Airway epithelial cell (primary cell): Measurements from ENCODE around the gene CALR. TPM values are rescaled to one million over a fixed set of nuclear protein-coding genes. Genes with fewer than 3 reads are reported as not detected.

ENCODE experiments used
- total RNA-seq: library from RNA; depleted of rRNA; stranded (reverse); fragments of >200 nt; gene quantifications from 2 replicates; pipeline ENCODE4 v1.2.3, GENCODE V29; 2015

Gene CALR
- total RNA-seq = 926 and 958 TPM in 2 replicates

DNA sequence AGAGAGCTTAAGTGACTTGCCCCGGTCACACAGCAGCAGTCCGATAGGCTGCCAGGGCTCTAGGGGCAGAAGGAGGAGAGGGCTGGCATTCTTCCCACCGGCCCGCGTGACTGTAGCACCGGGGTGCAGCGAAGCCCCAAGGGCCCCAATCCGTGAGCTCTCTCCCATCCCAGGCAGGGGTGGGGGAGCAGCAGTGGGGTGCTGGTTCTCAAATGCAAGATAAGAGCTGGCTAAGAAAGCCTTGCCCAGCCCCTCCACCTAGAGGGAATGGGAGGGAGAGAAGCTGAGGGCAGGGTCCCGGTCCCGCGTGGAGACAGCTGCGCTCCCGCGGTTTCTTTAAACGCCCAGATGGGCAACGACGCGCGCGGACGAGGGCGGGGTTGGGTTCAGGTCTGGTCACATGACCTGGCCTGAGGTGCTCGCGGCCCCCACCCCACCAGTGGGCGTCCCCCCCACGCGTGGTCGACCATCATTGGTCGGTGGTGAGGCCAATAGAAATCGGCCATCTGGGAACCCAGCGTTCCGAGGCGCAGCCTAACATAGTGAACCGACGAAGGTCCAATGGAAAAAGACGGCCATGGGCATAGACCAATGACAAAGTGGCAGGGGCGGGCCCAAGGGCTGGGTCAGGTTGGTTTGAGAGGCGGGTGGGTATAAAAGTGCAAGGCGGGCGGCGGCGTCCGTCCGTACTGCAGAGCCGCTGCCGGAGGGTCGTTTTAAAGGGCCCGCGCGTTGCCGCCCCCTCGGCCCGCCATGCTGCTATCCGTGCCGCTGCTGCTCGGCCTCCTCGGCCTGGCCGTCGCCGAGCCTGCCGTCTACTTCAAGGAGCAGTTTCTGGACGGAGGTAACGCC lies at the start of gene CALR:
CALR (plus strand) TSS at position 683 of the 852 bp plus-strand sequence; CDS start at position 754, 71 bp downstream.

DNA sequence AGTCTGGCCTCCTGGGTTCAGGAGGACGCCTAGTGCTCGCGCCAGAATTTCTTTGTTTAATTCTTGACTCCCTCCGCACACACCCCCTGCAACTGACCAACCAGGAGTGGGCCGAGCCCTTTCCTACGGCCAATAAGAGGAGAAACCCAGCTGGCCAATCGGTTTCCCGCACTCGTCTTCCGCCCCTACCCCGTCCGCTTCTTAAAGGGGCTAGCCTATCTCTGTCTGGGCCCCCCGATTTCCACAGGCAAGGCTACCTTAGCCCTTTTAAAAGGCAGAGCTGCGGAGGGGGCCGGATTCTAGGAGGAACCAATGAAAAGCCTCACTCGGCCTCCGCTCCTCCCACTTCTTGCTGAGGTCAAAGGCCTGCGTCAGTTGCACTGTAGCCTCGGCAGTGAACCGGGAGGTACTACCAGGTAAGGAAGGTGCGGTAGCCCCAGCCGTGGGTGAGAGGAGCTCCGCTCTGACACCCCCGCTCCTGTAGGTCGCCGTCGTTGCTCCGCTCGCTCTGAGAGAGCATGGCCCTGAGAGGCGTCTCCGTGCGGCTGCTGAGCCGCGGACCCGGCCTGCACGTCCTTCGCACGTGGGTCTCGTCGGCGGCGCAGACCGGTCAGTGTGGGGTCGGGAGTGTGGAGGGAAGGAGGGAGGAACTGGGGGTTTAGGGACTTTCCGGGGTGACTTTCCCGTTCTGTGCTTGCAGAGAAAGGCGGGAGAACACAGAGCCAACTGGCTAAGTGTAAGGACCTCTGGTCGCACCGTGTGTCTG lies 47.4 kb upstream of the CALR start, which contains the start of gene GCDH:
GCDH (plus strand) TSS at position 374 of the 766 bp plus-strand sequence; CDS start at position 519, 145 bp downstream.

GRCh38 chr19:12933287-12934072 lies 4.9 kb upstream of the CALR start, which contains the start of gene FARSA:
Gene FARSA, minus strand, starts transcription at chr19:12933711. Its CDS starts 15 bp downstream, at chr19:12933696.

GRCh38 chr19:12945479-12946091 lies 7.2 kb downstream of the CALR start, which contains the start of gene RAD23A:
Gene RAD23A, plus strand, starts transcription at chr19:12945862. Its CDS starts 87 bp downstream, at chr19:12945949.

GRCh38 chr19:12956446-12957388 lies 18.3 kb downstream of the CALR start, which contains the start of gene GADD45GIP1:
Gene GADD45GIP1, minus strand, starts transcription at chr19:12957223. Its CDS starts 11 bp downstream, at chr19:12957212.

DNA sequence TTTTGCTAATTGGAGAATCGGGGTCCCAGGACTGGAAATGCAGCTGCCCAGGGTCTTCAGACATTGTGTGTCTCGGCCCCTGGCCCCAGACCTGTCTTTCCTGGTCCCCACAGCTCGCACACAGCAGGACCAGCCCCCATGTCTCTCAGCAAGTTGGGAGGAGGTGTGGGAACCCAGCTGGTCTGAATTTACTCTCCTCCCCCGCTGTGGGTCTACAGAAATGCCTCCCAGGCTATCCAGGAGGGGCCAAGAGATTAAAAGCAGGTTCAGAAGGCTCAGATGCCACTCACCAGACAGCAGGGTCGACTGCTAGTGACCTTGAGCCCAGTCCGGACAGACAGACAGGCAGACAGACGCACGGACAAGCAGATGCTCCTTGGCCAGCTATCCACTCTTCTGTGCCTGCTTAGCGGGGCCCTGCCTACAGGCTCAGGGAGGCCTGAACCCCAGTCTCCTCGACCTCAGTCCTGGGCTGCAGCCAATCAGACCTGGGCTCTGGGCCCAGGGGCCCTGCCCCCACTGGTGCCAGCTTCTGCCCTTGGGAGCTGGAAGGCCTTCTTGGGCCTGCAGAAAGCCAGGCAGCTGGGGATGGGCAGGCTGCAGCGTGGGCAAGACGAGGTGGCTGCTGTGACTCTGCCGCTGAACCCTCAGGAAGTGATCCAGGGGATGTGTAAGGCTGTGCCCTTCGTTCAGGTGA lies 31.0 kb downstream of the CALR start, which contains the start of gene DAND5:
DAND5 (plus strand) TSS at position 285 of the 697 bp plus-strand sequence; CDS start at position 370, 85 bp downstream.

Other genes starting within 250 kb of the CALR start
- gene FBXW9, start 242.0 kb upstream of the CALR start, total RNA-seq = 15.8 and 23.4 TPM in 2 replicates
- gene TNPO2, start 214.7 kb upstream of the CALR start, total RNA-seq = 36.6 and 41.9 TPM in 2 replicates
- 284 and 434 TPM in 2 replicates for gene TRIR, start 203.9 kb upstream of the CALR start, total RNA-seq
- gene GET3, start 201.1 kb upstream of the CALR start, total RNA-seq = 64.1 and 82.2 TPM in 2 replicates
- not detected in 2 replicates for gene BEST2, start 186.8 kb upstream of the CALR start, total RNA-seq
- 25.5 and 32.4 TPM in 2 replicates for gene HOOK2, start 163.1 kb upstream of the CALR start, total RNA-seq
- 514 and 542 TPM in 2 replicates for gene JUNB, start 147.1 kb upstream of the CALR start, total RNA-seq
- gene PRDX2, start 136.8 kb upstream of the CALR start, total RNA-seq = 476 and 536 TPM in 2 replicates
- not detected in 2 replicates for gene THSD8, start 136.5 kb upstream of the CALR start, total RNA-seq
- 39.0 and 42.2 TPM in 2 replicates for gene RNASEH2A, start 132.0 kb upstream of the CALR start, total RNA-seq
- gene RTBDN, start 104.0 kb upstream of the CALR start, total RNA-seq = not detected in 2 replicates
- gene MAST1, start 100.1 kb upstream of the CALR start, total RNA-seq = 0.23 and 0.42 TPM in 2 replicates
- gene DNASE2, start 57.2 kb upstream of the CALR start, total RNA-seq = 29.3 and 32.3 TPM in 2 replicates
- not detected in 2 replicates for gene KLF1, start 51.4 kb upstream of the CALR start, total RNA-seq
- 20.6 and 38.9 TPM in 2 replicates for gene GCDH, start 47.4 kb upstream of the CALR start, total RNA-seq
- 0.14 and 2.2 TPM in 2 replicates for gene SYCE2, start 19.3 kb upstream of the CALR start, total RNA-seq
- 96.3 and 108 TPM in 2 replicates for gene FARSA, start 4.9 kb upstream of the CALR start, total RNA-seq
- gene RAD23A, start 7.3 kb downstream of the CALR start, total RNA-seq = 103 and 117 TPM in 2 replicates
- 88.6 and 107 TPM in 2 replicates for gene GADD45GIP1, start 18.6 kb downstream of the CALR start, total RNA-seq
- gene DAND5, start 31.0 kb downstream of the CALR start, total RNA-seq = 0.07 TPM in 1 of 2 replicates, not detected in the other
- 13.4 and 19.7 TPM in 2 replicates for gene NFIX, start 56.9 kb downstream of the CALR start, total RNA-seq
- 0.09 and 0.63 TPM in 2 replicates for gene LYL1, start 164.2 kb downstream of the CALR start, total RNA-seq
- 34.3 and 35.7 TPM in 2 replicates for gene TRMT1, start 178.1 kb downstream of the CALR start, total RNA-seq
- 55.1 and 80.2 TPM in 2 replicates for gene NACC1, start 179.7 kb downstream of the CALR start, total RNA-seq
- 86.1 and 87.0 TPM in 2 replicates for gene STX10, start 211.8 kb downstream of the CALR start, total RNA-seq
- gene IER2, start 211.8 kb downstream of the CALR start, total RNA-seq = 116 and 134 TPM in 2 replicates